HEK293 (cell line): ENCODE measurements around the gene HOXB8.

Experiments used
- PRDM10 ChIP-seq: fragments of 450-650 bp; formaldehyde crosslinking; IDR thresholded peaks from 2 replicates; pipeline ENCODE4 v1.5.1; 2016; ENCODE audit warnings: missing biosample characterization, missing genetic modification characterization
- ZBTB1 ChIP-seq: fragments of 450-650 bp; formaldehyde crosslinking; IDR thresholded peaks from 2 replicates; pipeline ENCODE4 v1.5.1; 2016; ENCODE audit warnings: missing biosample characterization, missing genetic modification characterization
- ZBTB44 ChIP-seq: fragments of 450-650 bp; IDR thresholded peaks from 2 replicates; pipeline ENCODE4 v1.5.1; 2018; ENCODE audit warnings: missing biosample characterization, mild to moderate bottlenecking, missing genetic modification characterization
- ZNF133 ChIP-seq: fragments of 450-650 bp; formaldehyde crosslinking; IDR thresholded peaks from 2 replicates; pipeline ENCODE4 v1.5.1; 2016; ENCODE audit warnings: missing biosample characterization, missing genetic modification characterization
- ZNF221 ChIP-seq: fragments of 450-650 bp; formaldehyde crosslinking; IDR thresholded peaks from 2 replicates; pipeline ENCODE4 v1.5.1; 2017; ENCODE audit warnings: missing biosample characterization, missing genetic modification characterization, borderline replicate concordance
- ZNF600 ChIP-seq: fragments of 450-650 bp; formaldehyde crosslinking; IDR thresholded peaks from 2 replicates; pipeline ENCODE4 v1.5.1; 2016; ENCODE audit warnings: missing biosample characterization, missing genetic modification characterization
- ZNF76 ChIP-seq: fragments of 450-650 bp; formaldehyde crosslinking; IDR thresholded peaks from 2 replicates; pipeline ENCODE4; 2016; ENCODE audit warnings: low read depth, missing biosample characterization, missing genetic modification characterization, borderline replicate concordance
- TF ChIP-seq, protein P1 (sequence below): fragments of 450-650 bp; formaldehyde crosslinking; IDR thresholded peaks from 2 replicates; pipeline ENCODE4 v1.5.1; 2016; ENCODE audit warnings: missing biosample characterization, missing genetic modification characterization
- TF ChIP-seq, protein P2 (sequence below): fragments of 450-650 bp; formaldehyde crosslinking; IDR thresholded peaks from 2 replicates; pipeline ENCODE4 v1.5.1; 2017; ENCODE audit warnings: missing biosample characterization, mild to moderate bottlenecking, missing genetic modification characterization, moderate library complexity

- TF ChIP-seq PRDM10 (no peak), ZNF133 (tag by site-specific recombination) (no peak), ZNF76 (tag by site-specific recombination) (no peak), ZNF221 (tag by site-specific recombination) (no peak), ZBTB44 (tag by site-specific recombination) (no peak), ZNF600 (tag by site-specific recombination) (peak; percentile 9; the same call in 1 of the 2 replicates), ZBTB1 (no peak)
- TF ChIP-seq, protein P1, sequence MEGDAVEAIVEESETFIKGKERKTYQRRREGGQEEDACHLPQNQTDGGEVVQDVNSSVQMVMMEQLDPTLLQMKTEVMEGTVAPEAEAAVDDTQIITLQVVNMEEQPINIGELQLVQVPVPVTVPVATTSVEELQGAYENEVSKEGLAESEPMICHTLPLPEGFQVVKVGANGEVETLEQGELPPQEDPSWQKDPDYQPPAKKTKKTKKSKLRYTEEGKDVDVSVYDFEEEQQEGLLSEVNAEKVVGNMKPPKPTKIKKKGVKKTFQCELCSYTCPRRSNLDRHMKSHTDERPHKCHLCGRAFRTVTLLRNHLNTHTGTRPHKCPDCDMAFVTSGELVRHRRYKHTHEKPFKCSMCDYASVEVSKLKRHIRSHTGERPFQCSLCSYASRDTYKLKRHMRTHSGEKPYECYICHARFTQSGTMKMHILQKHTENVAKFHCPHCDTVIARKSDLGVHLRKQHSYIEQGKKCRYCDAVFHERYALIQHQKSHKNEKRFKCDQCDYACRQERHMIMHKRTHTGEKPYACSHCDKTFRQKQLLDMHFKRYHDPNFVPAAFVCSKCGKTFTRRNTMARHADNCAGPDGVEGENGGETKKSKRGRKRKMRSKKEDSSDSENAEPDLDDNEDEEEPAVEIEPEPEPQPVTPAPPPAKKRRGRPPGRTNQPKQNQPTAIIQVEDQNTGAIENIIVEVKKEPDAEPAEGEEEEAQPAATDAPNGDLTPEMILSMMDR (tag by site-specific recombination), result no peak
- TF ChIP-seq, protein P2, sequence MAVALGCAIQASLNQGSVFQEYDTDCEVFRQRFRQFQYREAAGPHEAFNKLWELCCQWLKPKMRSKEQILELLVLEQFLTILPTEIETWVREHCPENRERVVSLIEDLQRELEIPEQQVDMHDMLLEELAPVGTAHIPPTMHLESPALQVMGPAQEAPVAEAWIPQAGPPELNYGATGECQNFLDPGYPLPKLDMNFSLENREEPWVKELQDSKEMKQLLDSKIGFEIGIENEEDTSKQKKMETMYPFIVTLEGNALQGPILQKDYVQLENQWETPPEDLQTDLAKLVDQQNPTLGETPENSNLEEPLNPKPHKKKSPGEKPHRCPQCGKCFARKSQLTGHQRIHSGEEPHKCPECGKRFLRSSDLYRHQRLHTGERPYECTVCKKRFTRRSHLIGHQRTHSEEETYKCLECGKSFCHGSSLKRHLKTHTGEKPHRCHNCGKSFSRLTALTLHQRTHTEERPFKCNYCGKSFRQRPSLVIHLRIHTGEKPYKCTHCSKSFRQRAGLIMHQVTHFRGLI, result no peak
These were observed 19.7 kb downstream of the HOXB8 start for GRCh38 chr17:48595278-48595999.
